Measurements from ENCODE around the gene PAK6.

DNA sequence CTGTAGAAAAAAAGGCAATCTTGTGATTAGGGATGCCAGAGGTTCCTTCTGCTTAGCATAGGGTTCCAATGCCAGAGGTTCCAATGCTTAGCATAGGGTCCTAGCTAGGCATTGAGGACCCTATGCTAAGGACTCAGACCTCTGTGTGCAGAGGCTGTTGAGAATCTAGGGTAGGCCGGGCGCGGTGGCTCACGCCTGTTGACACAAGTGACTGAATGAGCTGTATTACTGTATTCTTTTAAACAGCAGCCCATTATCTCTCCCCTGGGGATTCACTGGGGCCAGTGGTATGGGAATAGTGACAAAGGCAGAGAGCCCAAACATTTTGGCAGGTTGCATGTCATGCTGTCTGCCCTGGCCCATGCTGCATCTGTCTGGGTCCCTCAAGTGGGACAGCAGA lies 16.2 kb downstream of the PAK6 start:
- TF ChIP-seq, protein P1, sequence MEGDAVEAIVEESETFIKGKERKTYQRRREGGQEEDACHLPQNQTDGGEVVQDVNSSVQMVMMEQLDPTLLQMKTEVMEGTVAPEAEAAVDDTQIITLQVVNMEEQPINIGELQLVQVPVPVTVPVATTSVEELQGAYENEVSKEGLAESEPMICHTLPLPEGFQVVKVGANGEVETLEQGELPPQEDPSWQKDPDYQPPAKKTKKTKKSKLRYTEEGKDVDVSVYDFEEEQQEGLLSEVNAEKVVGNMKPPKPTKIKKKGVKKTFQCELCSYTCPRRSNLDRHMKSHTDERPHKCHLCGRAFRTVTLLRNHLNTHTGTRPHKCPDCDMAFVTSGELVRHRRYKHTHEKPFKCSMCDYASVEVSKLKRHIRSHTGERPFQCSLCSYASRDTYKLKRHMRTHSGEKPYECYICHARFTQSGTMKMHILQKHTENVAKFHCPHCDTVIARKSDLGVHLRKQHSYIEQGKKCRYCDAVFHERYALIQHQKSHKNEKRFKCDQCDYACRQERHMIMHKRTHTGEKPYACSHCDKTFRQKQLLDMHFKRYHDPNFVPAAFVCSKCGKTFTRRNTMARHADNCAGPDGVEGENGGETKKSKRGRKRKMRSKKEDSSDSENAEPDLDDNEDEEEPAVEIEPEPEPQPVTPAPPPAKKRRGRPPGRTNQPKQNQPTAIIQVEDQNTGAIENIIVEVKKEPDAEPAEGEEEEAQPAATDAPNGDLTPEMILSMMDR (conservative IDR thresholded peaks at IDR 0.05; ENCODE audit: low read depth in 2 of 2) = no peak
- TF ChIP-seq POLR2AphosphoS5 (IDR thresholded peaks at IDR 0.05; ENCODE audit: low read depth) (no peak), EZH2 (IDR thresholded peaks at IDR 0.05; ENCODE audit: low read depth, unreplicated experiment) (no peak), EZH2phosphoT487 (IDR thresholded peaks at IDR 0.05; ENCODE audit: unreplicated experiment) (no peak), ZNF331 (CRISPR knock-in tag; IDR thresholded peaks at IDR 0.05; ENCODE audit: low read depth) (no peak), ZNF114 (CRISPR knock-in tag; IDR thresholded peaks at IDR 0.05) (no peak), CREB1 (CRISPR knock-in tag; IDR thresholded peaks at IDR 0.05; ENCODE audit: low read depth) (no peak)
- TF ChIP-seq, protein P2, sequence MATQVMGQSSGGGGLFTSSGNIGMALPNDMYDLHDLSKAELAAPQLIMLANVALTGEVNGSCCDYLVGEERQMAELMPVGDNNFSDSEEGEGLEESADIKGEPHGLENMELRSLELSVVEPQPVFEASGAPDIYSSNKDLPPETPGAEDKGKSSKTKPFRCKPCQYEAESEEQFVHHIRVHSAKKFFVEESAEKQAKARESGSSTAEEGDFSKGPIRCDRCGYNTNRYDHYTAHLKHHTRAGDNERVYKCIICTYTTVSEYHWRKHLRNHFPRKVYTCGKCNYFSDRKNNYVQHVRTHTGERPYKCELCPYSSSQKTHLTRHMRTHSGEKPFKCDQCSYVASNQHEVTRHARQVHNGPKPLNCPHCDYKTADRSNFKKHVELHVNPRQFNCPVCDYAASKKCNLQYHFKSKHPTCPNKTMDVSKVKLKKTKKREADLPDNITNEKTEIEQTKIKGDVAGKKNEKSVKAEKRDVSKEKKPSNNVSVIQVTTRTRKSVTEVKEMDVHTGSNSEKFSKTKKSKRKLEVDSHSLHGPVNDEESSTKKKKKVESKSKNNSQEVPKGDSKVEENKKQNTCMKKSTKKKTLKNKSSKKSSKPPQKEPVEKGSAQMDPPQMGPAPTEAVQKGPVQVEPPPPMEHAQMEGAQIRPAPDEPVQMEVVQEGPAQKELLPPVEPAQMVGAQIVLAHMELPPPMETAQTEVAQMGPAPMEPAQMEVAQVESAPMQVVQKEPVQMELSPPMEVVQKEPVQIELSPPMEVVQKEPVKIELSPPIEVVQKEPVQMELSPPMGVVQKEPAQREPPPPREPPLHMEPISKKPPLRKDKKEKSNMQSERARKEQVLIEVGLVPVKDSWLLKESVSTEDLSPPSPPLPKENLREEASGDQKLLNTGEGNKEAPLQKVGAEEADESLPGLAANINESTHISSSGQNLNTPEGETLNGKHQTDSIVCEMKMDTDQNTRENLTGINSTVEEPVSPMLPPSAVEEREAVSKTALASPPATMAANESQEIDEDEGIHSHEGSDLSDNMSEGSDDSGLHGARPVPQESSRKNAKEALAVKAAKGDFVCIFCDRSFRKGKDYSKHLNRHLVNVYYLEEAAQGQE (IDR thresholded peaks at IDR 0.05; ENCODE audit: unreplicated experiment) = no peak
- TF ChIP-seq, protein P3, sequence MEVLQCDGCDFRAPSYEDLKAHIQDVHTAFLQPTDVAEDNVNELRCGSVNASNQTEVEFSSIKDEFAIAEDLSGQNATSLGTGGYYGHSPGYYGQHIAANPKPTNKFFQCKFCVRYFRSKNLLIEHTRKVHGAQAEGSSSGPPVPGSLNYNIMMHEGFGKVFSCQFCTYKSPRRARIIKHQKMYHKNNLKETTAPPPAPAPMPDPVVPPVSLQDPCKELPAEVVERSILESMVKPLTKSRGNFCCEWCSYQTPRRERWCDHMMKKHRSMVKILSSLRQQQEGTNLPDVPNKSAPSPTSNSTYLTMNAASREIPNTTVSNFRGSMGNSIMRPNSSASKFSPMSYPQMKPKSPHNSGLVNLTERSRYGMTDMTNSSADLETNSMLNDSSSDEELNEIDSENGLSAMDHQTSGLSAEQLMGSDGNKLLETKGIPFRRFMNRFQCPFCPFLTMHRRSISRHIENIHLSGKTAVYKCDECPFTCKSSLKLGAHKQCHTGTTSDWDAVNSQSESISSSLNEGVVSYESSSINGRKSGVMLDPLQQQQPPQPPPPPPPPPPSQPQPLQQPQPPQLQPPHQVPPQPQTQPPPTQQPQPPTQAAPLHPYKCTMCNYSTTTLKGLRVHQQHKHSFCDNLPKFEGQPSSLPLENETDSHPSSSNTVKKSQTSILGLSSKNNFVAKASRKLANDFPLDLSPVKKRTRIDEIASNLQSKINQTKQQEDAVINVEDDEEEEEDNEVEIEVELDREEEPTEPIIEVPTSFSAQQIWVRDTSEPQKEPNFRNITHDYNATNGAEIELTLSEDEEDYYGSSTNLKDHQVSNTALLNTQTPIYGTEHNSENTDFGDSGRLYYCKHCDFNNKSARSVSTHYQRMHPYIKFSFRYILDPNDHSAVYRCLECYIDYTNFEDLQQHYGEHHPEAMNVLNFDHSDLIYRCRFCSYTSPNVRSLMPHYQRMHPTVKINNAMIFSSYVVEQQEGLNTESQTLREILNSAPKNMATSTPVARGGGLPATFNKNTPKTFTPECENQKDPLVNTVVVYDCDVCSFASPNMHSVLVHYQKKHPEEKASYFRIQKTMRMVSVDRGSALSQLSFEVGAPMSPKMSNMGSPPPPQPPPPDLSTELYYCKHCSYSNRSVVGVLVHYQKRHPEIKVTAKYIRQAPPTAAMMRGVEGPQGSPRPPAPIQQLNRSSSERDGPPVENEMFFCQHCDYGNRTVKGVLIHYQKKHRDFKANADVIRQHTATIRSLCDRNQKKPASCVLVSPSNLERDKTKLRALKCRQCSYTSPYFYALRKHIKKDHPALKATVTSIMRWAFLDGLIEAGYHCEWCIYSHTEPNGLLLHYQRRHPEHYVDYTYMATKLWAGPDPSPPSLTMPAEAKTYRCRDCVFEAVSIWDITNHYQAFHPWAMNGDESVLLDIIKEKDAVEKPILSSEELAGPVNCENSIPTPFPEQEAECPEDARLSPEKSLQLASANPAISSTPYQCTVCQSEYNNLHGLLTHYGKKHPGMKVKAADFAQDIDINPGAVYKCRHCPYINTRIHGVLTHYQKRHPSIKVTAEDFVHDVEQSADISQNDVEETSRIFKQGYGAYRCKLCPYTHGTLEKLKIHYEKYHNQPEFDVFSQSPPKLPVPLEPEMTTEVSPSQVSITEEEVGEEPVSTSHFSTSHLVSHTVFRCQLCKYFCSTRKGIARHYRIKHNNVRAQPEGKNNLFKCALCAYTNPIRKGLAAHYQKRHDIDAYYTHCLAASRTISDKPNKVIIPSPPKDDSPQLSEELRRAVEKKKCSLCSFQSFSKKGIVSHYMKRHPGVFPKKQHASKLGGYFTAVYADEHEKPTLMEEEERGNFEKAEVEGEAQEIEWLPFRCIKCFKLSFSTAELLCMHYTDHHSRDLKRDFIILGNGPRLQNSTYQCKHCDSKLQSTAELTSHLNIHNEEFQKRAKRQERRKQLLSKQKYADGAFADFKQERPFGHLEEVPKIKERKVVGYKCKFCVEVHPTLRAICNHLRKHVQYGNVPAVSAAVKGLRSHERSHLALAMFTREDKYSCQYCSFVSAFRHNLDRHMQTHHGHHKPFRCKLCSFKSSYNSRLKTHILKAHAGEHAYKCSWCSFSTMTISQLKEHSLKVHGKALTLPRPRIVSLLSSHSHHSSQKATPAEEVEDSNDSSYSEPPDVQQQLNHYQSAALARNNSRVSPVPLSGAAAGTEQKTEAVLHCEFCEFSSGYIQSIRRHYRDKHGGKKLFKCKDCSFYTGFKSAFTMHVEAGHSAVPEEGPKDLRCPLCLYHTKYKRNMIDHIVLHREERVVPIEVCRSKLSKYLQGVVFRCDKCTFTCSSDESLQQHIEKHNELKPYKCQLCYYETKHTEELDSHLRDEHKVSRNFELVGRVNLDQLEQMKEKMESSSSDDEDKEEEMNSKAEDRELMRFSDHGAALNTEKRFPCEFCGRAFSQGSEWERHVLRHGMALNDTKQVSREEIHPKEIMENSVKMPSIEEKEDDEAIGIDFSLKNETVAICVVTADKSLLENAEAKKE (CRISPR knock-in tag; IDR thresholded peaks at IDR 0.05) = no peak

Measured in GM23338 (cell line).